ENCODE data around the gene LAGE3.

DNA sequence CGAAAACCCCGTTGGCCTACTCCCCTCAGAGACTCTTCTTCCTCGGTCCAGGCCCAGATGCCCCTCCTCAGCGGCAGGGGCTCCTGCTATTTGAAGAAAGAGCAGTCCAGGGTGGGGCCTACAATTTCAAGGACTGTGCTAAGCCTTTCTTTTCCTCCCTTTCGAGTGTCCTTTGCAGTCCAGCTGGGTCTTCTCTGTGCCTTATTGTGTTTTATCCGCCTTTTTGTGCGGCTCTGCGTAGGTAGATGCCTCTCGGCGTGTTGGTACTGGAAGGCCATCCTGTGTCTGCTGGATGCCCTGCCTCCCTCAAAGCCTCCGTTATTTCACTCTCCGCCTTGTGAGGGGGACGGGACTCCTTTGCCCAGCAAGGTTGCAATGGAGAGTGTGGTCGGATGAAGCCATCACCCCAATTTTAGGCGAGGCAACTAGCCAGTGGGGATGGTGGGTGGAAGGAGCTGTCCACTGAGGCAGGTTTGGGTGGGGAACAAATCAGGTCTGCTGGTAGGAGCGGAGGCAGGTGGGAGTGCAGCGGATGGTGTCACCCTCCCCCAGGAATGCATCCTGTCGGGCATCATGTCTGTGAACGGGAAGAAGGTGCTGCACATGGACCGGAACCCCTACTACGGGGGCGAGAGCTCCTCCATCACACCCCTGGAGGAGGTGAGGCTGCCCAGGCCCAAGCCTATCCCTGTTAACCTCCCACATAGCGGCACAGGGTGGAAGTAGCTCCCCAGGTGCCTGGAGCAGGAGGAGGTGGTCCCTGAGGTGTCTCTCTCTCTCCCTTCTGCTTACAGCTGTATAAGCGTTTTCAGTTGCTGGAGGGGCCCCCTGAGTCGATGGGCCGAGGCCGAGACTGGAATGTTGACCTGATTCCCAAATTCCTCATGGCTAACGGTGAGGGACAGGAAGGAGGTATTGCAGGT lies 40.8 kb downstream of the LAGE3 start:
- TF ChIP-seq, protein P1, sequence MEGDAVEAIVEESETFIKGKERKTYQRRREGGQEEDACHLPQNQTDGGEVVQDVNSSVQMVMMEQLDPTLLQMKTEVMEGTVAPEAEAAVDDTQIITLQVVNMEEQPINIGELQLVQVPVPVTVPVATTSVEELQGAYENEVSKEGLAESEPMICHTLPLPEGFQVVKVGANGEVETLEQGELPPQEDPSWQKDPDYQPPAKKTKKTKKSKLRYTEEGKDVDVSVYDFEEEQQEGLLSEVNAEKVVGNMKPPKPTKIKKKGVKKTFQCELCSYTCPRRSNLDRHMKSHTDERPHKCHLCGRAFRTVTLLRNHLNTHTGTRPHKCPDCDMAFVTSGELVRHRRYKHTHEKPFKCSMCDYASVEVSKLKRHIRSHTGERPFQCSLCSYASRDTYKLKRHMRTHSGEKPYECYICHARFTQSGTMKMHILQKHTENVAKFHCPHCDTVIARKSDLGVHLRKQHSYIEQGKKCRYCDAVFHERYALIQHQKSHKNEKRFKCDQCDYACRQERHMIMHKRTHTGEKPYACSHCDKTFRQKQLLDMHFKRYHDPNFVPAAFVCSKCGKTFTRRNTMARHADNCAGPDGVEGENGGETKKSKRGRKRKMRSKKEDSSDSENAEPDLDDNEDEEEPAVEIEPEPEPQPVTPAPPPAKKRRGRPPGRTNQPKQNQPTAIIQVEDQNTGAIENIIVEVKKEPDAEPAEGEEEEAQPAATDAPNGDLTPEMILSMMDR (IDR thresholded peaks at IDR 0.05; ENCODE audit: insufficient read depth, low read depth, low read length), result no peak
- no peak for TF ChIP-seq EZH2 (IDR thresholded peaks at IDR 0.05; ENCODE audit: insufficient read depth, low read length)
